HG03066 (cell line): ENCODE results near the gene RPL19.

Experiments used
- ATAC-seq: cut with Tn5 transposase; IDR thresholded peaks from one replicate; pipeline ENCODE4 v1.9.1; 2021; ENCODE audit warnings: low read depth; ENCODE audit not compliant: unreplicated experiment

The RPL19 gene

DNA sequence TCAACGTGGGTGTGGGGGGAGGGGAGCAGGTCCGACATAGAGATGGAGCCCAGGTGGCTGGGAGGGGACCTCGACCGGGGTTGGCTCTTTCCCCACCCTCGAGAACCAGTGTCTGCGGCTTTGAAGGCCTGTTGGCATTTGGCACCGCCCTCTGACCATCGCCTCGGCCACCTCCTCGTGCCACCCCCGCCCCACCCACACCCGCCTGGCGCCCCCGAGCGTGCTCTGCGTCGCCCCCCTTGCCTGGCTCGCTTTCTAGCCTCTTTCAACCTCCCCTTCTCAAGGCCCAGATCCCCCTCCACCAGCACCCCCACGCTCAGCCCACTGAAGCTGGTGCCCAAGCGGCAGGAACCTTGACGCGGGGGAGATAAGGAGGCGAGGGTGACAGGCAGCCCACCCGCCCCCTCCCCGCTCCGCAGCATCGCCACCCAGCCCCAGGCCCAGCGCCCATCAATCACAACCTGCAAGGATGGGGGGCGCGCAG, 3.2 kb upstream of the RPL19 start:
- no peak for ATAC-seq

GRCh38 chr17:39197380-39198185, 2.5 kb upstream of the RPL19 start, which contains the start of gene CACNB1:
TSS of gene CACNB1 (minus strand) at chr17:39197669. CDS start at chr17:39197495, 174 bp downstream.
- no peak for ATAC-seq

DNA sequence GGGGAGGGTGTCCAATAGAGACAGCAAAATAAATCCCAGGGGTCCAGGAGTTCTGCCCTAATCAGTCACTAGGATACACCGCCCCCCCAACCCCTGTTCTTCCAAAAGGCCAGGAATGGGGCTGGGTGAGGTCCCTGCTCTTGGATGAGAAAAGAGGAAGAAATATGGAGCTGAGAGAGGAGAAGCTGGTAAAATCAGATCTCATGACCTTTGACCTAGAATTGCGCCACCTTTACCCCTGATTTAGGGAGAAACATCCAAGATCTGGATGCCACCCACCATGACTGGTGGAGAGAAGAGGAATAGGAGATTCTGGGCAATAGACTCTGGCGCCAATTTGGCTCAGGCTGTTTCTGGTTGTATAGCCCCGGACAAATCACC, 1.9 kb upstream of the RPL19 start:
- no peak for ATAC-seq

- no peak for ATAC-seq
Observed at GRCh38 chr17:39199820-39200069, 338 bp upstream of the RPL19 start.

DNA sequence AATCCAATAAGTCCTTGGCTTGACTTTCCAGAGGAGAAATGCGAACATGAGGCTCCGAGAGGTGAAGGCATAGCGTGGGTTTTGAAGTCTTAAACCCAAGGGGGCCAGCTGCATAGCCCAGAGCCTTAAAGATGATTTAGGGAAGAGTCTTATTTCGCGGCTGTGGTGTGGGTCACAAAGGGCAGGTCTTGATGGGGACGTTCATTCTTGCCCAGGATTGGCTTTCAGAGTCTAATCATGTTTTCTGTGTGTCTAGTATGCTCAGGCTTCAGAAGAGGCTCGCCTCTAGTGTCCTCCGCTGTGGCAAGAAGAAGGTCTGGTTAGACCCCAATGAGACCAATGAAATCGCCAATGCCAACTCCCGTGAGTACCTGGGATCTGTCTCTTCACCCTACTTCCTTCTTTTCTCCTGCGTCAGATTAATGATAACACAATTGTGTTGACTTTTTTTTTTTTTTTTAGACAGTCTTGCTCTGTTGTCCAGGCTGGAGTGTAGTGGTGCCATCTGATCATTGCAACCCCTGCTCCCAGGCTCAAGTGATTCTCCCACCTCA, 951 bp downstream of the RPL19 start:
- no peak for ATAC-seq

GRCh38 chr17:39204245-39204644, 4.2 kb downstream of the RPL19 start:
- no peak for ATAC-seq

- ATAC-seq, result no peak
Observed at GRCh38 chr17:39205112-39205526, 5.0 kb downstream of the RPL19 start.

DNA sequence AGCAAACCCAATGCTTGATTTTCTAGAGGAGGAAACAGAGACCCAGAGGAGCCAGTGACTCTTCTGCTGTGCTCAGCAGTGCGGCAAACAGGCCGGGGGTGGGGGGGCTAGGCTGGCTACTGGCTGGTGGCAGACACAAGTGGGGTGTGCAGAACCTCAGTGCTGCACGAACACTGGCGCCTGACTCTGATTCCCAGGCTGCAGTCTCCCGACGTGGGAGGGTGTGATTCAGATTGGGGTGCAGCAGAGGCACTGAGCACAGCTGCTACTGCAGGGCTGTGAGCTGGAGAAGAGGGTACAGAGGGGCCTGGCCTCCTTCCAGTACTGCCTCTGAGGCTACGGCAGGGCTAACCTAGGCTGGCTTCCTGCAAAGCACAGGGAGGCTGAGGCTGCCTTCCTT, 8.1 kb downstream of the RPL19 start:
- ATAC-seq, result no peak

DNA sequence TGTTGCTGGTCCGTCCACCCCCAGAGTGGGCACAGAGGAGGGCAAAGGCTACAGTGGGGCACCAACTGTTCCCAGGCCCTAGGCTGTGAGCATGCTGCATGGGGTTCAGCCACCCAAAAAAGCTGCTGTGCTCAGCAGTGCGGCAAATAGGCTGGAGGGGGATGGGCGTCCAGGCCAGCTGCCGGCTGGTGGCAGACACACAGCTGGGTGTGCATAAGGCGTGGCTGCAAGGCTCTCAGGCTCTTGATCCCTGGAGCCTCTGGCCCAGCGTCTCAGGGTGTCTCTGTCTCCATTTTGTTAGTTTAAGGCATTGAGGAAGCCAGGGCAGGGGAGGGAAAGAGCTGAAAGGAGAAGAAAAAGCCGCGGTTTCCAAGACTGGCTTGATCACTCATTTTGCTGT, 8.8 kb downstream of the RPL19 start:
- ATAC-seq, result no peak

GRCh38 chr17:39209317-39210092, 9.4 kb downstream of the RPL19 start:
- no peak for ATAC-seq

- no peak for ATAC-seq
Observed at GRCh38 chr17:39210093-39210434, 10.0 kb downstream of the RPL19 start.

DNA sequence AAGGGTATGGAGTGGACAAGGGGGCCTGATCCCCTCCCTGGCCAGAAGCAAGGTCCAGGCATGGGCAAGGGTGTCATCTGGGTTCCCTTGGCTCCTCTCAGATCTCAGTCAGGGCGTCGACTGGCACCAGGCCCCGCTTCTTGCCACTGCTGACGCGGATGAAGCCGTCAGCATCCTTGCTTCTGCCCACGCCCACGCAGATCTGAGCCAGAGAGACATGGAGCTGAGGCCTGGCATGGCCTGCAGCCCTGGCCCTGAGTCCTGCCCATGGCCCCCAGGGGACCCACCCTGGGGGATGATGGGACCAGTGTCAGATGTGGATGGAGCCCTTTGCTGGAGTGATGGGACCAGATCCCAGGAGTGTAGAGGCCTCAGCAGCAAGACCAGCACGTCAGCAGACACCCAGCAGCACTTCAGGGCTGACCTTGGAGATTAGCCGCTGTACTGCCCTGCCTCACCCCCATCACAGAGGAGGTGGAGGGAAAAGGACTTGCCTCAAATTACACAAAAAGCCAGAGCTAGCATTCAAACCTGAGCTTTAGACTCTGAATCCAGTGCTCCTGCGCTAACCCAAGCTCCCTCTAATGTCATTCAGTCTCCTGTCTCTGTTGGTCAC, 12.2 kb downstream of the RPL19 start:
- no peak for ATAC-seq

DNA sequence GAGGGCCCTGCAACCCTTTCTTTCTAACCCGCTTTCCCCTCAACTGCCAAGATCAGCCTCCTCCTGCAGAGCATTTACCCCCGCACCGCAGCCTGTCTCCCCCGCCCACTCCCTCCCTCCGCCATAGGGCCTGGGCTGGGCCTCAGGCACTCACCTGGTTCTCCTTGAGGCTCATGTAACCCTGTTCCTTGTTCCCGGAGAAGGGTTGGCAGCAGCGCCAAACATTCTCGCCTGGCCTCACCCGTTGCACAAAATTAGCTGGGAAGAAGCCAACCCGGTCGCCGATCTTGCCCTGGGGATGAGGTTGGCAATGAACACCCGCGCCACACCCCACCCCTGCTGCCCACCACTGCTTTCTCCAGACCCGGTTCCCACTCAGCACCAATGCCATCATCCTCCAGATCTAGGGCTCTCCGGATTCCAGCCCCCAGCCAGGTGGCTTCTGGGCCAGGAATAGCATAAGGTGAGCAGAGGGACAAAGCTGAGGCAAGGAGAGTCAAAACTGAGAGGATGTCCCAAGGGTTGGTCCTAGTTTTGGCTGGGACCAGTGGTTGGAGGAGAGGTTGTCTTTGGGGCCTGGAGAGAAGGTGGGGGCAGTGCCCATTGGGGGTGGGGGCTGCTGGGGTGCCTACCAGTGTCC, 12.9 kb downstream of the RPL19 start:
- ATAC-seq, result no peak

DNA sequence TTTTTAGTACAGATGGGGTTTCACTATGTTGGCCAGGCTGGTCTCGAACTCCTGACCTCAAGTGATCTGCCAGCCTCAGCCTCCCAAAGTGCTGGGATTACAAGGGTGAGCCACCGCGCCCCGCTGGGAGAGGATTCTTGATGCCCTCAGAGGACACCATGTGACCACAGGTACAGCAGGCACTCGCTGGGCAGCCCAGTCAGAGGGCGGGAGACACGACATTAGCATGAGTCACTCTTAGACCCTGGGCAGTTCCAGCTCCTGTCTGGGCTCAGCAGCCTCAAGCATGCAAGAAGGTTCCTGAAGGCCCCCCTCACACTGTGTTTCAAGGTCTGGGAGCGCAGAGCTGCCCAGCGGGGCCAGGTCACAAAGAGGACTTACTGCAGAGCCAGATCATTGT, 13.8 kb downstream of the RPL19 start:
- ATAC-seq, result no peak

- ATAC-seq, result no peak
Observed at GRCh38 chr17:39217734-39218369, 17.8 kb downstream of the RPL19 start.

- no peak for ATAC-seq
Observed at GRCh38 chr17:39218906-39219305, 18.8 kb downstream of the RPL19 start.

GRCh38 chr17:39219647-39220154, 19.6 kb downstream of the RPL19 start:
- ATAC-seq, result no peak

GRCh38 chr17:39221572-39221971, 21.5 kb downstream of the RPL19 start:
- no peak for ATAC-seq

DNA sequence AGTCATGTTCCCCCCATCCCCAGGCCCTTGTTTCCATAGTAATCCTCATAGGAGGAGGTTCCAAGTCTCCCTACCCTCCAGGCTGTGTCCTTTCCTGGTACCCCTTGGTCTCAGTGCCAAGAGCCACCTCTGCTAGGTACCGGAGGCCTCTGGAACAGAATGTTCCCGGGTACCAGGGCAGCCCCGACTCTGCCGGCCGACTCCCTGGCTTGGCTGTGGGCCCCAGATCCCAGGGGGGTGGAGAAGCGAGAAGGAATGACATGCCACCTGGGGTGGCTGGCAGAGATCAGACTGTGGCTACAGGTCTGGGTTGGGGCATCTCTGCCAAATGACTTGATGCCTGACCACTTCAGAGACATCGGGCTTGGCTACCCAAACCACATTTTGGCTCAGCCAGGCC, 22.1 kb downstream of the RPL19 start:
- ATAC-seq, result no peak
